Left renal cortex interstitium (tissue), 4 donors: ENCODE results near the gene KDM5B. TPM values are rescaled to one million over a fixed set of nuclear protein-coding genes. Genes with fewer than 3 reads are reported as not detected.
A peak's percentile ranks its signal among the peaks of the same experiment; 100 is the strongest.
"Not testable (repeated sequence)": the region's sequence is repeated elsewhere in the genome, so short reads cannot be mapped to it uniquely, and the experiment has no call there.

Source experiments
- DNase-seq, 4 donors: peaks; one replicate each; pipeline ENCODE4 v3.0.0-alpha.2; 2013; ENCODE audit warnings: low read depth in 4 of 4, low spot score in 2 of 4, missing footprints in 1 of 4
- polyA plus RNA-seq, 4 donors: library from polyadenylated mRNA; unstranded; fragments of 120-200 nt; gene quantifications; one replicate each; pipeline ENCODE4 v1.2.1, GENCODE V29; 2013; ENCODE audit not compliant: insufficient read length in 4 of 4

Gene KDM5B
- polyA plus RNA-seq, 4 donors: 89.6 to 105 (median 97.2) TPM

DNA sequence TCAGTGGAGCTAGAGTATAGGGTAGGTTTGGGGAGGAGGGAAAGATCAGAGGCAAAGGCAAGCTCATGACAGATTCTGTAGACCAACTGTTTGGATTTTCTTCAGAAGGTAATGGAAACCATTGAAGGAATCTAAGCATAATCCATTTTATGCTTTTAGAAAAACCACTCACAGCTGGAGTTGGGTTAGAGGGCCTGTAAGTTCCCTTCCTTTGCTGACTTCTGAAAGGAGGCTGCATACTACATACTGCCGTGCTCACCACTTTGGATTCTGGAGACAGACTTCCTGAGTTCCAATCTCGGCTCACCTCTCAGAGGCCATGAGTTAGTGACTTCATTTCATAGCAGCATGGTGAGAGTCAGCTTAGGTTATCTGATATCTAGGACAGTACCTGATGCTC is 91.6 kb downstream of the KDM5B start:
- DNase-seq: no peak

DNA sequence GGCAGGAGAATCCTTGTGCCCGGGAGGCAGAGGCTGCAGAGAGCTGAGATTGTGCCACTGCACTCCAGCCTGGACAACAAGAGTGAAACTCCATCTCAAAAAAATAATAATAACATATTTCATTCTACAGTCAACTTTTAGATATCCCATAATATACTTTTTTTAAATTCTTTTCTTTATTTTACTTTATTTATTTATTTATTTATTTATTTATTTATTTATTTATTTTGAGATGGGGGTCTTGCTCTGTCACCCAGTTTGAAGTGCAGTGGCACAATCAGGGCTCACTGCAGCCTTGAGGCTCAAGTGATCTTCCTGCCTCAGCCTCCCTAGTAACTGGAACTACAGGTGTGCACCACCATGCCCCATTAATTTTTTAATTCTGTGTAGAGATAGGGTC is 94.0 kb downstream of the KDM5B start:
- DNase-seq: not testable (repeated sequence)

DNA sequence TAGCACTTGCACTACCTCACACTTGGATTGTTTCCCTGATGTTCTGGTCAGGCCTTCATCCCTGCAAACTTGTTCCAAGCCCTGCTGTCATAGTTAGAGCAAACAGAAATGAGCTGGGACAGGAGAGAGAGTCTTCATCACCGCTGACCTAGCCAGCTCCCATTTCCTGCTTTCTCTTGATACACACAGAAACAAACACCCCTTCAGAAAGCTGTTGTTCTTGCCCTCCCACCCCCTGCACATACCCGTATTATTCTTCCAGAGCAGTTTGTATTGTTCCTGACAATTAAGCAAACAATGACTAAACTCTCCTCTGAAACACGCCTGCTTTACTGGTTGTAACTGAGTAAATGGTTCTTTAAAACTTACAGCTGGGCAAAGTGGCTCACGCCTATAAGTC is 95.1 kb downstream of the KDM5B start:
- no peak for DNase-seq

DNA sequence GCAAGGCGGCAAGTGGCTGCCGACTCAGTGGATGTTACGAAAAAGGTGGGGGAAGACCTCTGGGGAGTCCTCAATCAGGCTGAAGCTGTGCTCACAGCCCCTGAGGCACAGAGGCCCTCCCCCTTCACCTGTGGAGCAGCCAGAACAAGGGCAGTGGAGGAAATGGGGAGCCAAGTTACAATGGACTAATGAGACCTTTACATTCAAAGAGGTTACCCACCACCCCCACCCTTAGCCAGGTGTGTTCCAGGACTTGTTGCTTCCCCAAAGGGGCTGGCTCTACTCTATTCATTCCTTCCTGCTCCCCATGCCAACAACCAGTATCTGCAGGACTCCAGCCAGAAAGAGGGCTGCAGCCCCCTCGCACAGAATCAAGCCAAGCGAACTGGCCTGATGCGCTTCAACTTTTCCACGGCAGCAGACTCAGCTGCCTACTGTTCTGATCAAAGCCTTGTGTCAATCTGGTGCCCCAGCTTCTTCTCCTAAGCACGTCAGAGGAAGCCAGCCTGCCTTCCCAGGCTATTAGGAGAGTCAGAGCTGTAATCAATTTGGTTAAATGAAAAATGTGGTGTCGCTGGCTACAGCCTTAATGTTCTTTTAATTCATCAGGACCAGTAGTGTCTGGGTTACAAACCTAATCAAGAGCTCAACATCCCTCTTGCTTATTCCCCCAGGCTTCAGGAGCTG is 96.1 kb downstream of the KDM5B start:
- no peak for DNase-seq

DNA sequence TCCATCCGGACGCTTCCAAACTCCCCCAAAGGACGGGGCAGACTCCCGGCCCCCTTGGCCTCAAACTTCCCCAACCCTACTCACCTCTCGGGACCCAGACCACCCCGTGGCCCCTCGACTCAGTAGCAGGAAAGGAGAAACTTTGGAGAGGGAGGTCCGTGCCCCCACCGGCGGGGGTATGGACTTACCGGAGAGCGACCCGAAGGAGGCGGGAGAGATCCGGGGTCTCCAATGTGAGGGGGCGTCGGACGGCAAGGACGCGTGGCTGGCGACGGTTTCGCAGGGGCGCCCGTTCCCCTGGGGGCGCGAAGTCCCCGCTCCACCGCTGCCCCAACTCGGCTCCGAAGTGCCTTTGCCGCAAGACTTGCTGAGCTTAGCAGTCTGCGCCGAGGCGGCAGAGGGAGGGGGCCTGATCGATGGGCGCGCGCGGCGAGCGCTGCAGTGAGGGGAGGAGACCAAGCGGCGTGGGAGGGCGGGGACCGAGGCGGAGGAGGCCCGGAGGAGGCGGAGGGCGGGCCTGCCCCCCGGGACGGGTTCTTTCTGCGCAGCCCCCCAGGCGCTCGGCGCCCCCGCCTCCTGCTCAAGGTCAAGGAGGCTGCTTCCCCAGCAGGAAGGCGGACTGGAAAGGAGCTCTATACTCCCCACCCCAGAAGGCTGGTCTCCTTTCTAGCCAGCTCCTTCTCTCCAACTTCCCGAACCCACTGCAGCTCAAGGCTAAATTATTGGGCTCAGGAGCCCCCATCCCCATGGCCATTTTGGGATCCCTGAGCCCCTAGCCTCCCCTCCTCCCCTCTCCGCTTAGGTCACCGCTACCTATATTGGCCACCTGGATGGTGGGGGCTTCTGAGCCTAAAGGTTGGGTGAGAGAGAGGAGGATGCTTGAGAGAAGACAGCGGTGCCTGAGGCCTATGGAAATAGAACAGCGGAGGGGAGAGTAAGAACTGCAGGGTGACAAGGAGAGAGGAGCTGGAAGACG is 97.9 kb downstream of the KDM5B start, which contains the start of gene SYT2:
TSS of gene SYT2 (minus strand) at position 385 of the 976 bp plus-strand sequence. CDS start 104,682 bp downstream, outside the sequence.
- DNase-seq: no peak

DNA sequence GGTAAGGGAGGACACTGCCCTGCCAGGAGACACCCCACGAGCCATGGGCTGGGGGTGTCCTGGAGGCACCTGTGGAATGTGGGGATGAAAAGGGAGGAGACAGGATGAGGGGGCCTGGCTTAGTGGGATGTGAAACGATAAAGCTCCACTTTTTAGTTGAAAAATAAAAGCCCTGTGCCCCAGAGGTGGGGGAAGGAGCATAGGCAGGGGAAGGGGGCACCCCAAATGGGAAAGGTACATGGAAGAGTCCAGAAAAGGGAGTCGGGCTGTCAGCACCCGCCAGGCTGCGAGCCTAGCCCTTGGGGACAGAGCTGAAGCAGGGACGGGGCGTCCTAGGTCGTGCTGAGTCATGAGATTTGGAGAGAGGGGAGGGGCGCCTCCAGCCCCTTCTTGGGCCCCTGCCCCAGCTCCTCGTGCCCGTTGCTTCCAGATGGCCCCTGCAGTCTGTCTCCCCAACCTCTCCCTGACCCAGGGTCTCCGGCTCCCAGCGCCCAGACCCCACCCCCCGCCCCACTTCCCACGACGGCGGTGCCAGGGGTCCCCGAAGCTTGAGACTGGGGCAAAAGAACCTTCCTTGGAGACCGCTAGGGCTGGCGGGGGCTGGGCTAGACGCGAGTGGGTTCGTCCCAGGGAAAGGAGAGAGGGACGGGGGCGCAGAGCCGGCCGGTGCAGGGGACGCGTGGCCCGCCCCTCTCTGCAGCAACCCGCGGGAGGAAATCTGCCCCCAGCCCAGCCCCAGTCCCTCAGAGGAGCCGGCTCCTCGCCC is 98.8 kb downstream of the KDM5B start:
- no peak for DNase-seq

DNA sequence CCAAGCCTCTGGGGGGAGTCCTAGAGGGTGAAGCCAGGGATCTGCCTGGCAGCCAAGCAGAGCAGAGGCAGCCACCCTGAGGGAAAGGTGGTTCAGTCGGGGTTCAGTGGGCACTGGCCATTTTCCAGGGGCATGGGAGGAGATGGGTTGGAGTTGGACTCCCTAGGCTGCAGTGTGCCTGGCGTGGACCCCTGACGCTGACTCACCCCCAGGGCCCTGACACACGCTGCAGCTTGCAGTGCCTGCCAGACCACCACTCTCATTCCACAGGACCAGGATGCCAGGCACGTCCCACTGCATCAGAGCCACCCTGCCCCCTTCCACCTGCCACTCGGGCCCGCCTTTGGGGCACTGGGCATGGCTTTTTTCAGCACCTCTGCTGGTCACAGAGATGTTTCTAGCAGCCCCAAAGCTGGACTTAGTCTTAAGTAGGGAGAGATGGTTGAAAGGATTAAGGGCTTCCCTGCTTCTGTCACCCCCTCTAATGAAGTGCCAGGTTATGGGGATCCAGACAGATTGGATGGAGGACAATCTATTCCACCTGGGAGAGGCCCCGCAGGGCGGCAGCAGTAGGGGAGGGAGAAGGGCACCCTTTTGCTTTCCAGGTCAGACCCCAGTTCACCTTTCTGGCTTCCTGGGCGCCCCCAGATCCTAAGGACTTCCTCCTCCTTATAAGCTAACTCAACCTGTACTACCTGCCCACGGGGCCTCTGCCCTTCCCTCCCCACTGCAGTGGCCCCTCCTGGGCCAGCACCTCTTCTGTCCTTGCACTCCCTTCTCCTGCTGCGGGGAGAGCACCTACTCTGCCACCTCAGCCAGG is 99.6 kb downstream of the KDM5B start:
- no peak for DNase-seq

DNA sequence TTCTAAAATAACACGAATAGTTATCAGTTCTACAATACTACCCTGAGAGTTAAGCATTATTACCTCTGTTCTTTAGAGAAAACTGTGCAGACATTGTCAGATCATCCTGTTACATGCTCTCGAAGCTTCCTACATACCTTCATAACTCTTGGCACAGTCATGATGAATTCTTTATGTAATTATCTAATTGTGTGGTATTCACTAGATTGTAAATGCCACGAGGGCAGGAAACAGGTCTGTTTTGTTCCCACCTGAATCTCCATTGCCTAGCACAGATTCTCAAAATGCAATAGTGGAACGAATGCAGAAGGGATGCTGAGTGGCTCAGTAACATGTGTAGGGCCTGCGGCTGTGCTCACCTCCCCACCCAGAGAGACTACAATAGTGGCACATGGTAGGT is 101.4 kb downstream of the KDM5B start:
- DNase-seq: no peak

DNA sequence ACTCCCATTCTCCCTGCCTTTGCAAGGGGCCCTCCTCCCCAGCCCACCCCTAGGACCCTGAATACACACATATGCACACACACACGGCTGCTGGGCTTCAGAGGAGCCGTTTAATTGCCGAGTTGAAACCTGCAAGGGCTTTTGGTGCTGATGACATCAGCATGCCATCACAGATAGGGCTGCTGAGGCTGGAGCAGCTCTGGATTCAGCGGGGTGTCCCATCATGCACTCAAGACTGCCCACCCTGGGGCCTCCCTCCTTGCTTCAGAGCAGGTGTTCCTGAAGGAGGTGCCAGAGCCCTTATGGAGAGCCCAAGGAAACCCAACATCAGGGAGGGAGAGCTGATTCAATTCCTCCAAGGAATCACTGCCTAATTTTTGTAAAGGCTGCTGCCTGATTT is 103.6 kb downstream of the KDM5B start:
- no peak for DNase-seq

DNA sequence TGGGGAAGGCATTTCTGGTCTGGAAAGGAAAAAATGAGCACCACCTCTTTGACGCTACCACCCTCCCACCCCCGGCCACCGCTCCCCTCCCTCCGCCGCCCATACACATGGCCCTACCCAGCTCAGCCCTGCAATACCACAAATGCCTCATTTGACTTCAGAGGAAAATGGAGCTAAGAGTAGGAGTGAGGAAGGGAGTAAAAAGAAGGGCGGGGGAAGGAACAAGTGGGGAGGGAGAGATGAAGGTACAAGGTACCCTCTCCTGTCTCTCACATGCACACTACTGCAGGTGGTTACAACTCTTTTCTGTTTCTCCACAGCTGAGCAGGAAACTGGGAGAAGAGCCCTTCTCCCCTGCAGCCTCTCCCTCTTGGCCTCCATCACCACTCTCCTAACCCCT is 105.0 kb downstream of the KDM5B start:
- DNase-seq: no peak

DNA sequence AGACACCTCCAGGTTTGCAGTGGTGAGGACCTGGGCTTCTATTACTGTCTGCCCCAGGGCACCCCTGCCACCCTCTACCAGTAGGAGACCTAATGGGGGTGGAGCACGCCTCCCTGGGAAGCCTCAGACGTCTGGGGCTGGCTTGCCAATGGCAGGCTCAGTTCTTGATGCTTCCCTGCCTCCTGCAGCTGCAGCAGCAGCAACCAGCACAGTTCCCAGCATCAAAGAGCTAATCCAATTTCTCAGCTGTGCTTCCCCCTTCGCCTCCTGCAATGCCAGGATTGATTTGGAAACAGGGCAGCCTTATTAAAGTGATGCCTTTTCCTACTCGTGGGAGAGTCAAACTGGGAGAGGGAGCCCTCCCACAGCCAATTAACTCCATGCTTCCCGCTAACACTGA is 106.1 kb downstream of the KDM5B start:
- DNase-seq: no peak

DNA sequence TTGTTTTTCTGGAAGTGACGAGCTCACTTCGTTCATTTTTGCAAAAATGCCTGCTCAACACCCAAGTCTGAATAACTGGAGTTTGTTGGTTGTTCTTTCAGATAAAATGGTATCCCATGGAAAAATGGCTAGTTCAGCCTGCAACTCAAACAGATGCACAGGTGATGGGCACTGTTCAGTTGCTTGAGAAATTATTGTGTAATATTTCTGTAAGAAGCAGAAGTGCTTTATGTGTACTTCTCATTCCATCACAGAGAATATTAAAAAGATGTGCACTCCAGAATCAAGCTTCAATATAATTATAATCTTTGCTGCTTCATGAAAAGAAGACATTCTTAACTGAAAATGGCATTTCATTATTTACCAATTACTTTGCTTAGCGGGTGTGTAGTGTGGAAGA is 107.0 kb downstream of the KDM5B start:
- no peak for DNase-seq

DNA sequence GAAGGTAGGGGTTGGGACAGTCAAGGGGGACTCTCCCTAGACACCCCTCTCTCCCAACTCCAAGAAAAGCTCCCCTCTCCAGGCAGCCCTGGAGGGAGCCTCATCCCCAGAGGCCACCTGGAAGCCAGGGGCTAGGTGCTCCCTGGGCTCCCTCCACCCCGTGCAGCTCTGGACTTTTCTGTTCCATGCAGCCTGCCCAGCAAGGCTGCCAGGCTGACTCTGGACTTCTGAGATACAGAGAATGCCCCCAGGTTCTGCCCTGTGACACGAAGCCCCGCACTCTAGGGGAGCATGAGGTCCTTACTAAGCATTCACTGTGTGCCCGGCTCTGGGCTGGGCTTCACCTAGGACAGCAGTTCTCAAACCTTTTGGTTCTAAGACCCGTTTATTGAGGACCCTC is 108.2 kb downstream of the KDM5B start:
- DNase-seq: no peak

DNA sequence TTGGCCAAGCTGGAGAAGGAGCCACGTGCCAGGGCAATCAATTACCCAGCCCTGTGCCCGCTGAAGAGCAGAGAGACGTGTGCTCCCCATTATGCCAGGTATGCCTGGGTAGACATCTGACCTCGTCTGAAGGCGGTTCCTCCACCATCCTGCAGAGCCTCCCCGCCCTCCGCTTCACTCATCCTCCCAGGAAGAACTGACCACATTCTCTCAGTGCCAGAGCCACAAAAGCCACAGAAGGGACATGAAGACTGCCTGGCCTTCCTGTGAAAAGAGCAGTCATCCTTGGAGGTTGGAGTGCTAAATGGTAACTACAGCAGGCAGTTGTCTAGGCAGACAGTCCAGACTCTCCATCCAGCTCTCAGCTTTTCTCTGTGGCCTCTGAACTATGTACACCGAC is 109.9 kb downstream of the KDM5B start:
- DNase-seq: no peak

DNA sequence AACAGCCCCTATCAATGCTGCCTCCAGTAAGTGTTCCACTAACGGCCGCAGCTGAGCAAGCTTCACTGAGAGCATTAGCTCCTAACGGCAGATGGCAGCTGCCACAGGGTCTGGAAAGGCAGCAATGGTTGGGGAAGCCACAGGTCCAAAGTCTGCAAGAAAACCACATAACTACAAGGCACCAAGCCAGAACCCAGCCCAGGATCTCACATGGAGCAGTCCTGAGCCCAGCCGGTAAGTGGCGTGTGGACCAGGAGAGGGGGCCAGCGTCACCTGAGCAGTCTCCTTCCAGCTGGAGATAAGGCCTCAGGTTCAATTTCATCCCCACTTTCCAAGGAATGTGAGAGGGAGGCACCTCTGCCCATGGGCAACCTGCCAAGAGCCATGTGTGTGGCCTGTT is 111.2 kb downstream of the KDM5B start:
- no peak for DNase-seq

DNA sequence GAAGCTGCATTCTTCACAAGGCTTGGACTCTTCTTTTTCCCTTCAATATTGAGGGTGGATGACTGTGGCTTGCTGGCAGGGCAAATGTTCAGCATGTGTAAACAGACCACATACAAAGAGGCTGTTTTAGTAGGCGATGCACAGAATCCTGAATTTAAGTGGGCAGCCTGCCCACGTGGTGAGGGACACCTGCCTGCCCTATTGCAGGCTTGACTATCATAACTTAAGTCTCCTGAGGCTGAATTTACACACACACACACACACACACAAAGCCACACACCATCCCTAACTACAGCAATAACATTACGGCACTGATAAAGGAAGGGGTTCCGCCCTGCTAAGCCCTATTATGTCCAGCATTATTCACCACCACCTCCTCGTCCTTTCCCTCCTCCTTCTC is 113.9 kb downstream of the KDM5B start:
- DNase-seq: no peak

DNA sequence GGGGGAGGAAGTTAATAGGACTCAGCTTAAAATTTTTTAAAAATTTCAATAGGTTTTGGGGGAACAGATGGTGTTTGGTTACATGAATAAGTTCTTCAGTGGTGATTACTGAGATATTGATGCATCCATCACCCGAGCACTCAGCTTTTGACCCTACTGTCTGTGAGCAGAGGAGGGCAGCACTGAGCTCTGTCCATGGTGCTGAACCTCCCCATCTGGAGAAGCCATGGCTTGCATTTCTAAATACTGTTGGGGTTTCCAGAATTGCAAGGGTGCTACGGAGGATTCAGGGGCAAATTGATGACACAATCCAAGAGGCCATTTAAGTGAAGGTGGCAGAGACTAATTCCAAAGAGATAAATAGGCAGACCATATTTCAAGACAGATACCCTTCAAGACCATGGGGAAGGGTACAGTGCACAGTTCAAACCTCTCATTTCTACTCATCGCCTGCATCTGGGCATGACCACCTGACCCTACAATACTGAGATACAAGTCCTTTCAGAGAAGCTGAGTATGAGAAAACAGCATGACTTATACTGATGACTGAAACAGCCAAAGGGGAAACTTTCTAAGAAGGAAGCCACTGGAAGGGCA is 115.2 kb downstream of the KDM5B start:
- DNase-seq: peak in 2 of 4 donors; percentile 57 to 73

DNA sequence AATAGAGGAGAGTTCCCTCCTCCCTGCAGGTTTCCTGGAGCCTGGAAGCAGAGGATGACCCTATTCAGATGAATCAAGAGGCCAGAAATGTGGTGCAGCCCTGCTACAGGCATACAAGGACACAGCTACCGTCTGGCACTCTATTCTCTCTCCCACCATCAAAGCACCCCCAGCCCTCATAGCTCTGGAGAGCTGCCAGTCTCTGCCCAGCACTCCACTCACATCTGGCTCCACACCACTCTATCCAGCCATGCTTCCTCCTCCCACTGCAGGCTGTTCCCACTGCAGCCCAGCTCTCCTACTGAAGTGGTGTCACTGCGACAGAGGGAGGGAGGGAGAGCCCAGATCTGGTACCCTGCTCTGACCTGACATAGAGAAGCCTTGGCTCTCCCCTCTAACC is 116.4 kb downstream of the KDM5B start:
- no peak for DNase-seq

DNA sequence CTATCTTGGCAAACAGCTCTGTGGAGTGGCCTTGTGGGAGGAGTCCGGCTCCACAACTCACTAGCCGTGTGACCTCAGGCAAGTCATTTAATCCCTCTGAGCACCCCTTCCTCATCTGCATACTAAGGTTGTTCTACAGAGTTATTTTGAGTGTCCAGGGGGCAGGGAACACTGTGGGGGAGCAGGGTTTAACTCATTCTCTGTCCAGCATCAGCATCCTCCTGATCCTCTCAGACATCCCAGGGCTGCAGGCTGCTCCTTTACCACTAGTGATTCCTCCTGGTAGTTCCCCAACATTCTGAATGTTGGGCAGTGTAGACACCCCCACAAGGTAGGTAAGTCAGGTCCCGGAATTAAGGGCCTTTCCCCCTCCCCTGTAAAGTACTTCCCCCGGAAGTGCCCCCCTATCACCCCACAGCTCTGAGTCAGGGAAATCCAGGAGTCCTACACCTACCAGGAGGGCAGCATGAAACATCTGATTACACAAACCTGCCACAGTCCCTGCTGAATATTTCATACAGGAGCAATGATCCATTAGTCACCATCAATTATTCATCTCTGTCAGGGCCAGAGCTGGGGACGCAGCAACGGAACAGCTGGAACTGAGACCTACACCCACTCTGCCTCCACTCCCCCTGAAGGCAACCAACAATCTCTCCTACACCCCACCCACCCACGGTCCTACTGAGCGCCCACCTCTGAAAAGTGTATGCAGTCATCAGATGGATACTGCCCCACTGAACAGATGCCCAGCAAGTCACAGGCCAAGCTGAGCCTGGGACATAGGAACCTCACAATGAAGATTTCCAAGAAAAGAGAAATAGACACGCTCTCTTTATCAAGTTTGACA is 118.5 kb downstream of the KDM5B start:
- DNase-seq: no peak
